ENCODE results near the gene ALPL. TPM values are rescaled to one million over a fixed set of nuclear protein-coding genes. Genes with fewer than 3 reads are reported as not detected.
"Not testable (repeated sequence)": the region's sequence is repeated elsewhere in the genome, so short reads cannot be mapped to it uniquely, and the experiment has no call there.

Gene ALPL
- total RNA-seq, 1 experiment from 2014 or later = 4.8 TPM

DNA sequence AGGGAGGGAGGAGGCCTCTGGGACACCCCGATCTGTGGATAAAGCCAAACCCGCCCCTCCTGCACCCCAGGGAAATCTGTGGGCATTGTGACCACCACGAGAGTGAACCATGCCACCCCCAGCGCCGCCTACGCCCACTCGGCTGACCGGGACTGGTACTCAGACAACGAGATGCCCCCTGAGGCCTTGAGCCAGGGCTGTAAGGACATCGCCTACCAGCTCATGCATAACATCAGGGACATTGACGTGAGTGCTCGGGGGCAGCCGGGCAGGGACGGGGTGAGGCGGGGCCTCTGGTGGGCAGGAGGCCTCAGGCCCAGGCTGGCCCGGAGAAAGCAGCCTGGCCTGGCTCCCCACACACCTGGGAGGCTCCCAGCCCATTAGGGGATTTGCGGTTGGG is 54.7 kb downstream of the ALPL start:
- no peak overlapping the region for H3K27ac ChIP-seq (ENCODE audit: low read depth, low read length, poor library complexity, severe bottlenecking)
- intact Hi-C loops (cut with micrococcal nuclease; ENCODE audit: unreplicated experiment) = no loop called here
- no peaks in the 10 kb centered on the region for H3K36me3 ChIP-seq (ENCODE audit: insufficient read depth, low read length, poor library complexity, severe bottlenecking)
- no peak for DNase-seq (ENCODE audit: low spot score)
- H3K4me1 ChIP-seq (ENCODE audit: insufficient read depth, low read length, poor library complexity, severe bottlenecking) = peaks cover 14% of the 10 kb centered on the region
- no peaks in the 10 kb centered on the region for H3K9me3 ChIP-seq (ENCODE audit: low read depth, low read length, poor library complexity, severe bottlenecking)
- no peak for TF ChIP-seq EZH2 (IDR thresholded peaks at IDR 0.05; ENCODE audit: borderline replicate concordance, low read depth, low read length, poor library complexity, severe bottlenecking)
- TF ChIP-seq, protein P1, sequence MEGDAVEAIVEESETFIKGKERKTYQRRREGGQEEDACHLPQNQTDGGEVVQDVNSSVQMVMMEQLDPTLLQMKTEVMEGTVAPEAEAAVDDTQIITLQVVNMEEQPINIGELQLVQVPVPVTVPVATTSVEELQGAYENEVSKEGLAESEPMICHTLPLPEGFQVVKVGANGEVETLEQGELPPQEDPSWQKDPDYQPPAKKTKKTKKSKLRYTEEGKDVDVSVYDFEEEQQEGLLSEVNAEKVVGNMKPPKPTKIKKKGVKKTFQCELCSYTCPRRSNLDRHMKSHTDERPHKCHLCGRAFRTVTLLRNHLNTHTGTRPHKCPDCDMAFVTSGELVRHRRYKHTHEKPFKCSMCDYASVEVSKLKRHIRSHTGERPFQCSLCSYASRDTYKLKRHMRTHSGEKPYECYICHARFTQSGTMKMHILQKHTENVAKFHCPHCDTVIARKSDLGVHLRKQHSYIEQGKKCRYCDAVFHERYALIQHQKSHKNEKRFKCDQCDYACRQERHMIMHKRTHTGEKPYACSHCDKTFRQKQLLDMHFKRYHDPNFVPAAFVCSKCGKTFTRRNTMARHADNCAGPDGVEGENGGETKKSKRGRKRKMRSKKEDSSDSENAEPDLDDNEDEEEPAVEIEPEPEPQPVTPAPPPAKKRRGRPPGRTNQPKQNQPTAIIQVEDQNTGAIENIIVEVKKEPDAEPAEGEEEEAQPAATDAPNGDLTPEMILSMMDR (conservative IDR thresholded peaks at IDR 0.05; ENCODE audit: low read depth, low read length) = no peak
- ChIA-PET CTCF (no interaction called here), POLR2A (ENCODE audit: low non-redundant PET) (no interaction called here)
- BruUV-seq (replicated peaks) = no TSS peak
- no peak overlapping the region for H3K4me3 ChIP-seq (ENCODE audit: low read depth, low read length, poor library complexity, severe bottlenecking)
- H3K27me3 ChIP-seq (replicated peaks; ENCODE audit: insufficient read depth, low read depth, low read length, poor library complexity) = no peaks in the 10 kb centered on the region

DNA sequence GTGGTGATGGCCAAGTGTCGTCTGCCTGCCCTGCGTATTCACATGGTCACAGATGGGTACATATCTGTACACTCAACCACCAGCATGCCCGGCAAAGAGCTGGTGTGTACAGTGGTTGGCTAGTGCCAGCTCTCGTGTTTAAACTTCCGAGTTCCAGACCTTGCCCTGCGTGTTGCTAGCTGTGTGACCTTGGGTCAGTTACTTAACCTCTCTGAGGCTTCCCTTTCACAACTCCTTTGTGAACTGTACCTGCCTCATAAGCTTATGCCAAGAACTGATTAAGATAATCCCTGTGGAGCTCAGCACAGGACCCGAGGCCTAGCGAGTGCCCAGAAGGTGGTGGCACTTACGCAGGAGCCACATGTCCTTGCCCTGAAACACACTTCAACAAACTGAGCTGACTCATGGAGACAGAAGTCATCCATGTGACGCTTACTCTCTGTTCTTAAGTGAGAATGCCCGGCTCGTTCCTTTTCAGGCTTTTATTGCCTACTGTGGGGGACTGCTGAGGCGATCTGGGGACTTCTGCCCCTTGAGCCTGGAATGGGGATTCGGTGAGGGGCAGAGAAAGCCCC is 55.4 kb downstream of the ALPL start:
- intact Hi-C loops (cut with micrococcal nuclease; ENCODE audit: unreplicated experiment) = no loop called here
- Histone ChIP-seq H3K4me3 (ENCODE audit: low read depth, low read length, poor library complexity, severe bottlenecking) (no peak overlapping the region), H3K36me3 (ENCODE audit: insufficient read depth, low read length, poor library complexity, severe bottlenecking) (no peaks in the 10 kb centered on the region), H3K4me1 (ENCODE audit: insufficient read depth, low read length, poor library complexity, severe bottlenecking) (peaks cover 8% of the 10 kb centered on the region), H3K27me3 (replicated peaks; ENCODE audit: insufficient read depth, low read depth, low read length, poor library complexity) (no peaks in the 10 kb centered on the region), H3K27ac (ENCODE audit: low read depth, low read length, poor library complexity, severe bottlenecking) (no peak overlapping the region), H3K9me3 (ENCODE audit: low read depth, low read length, poor library complexity, severe bottlenecking) (no peaks in the 10 kb centered on the region)
- no TSS peak for BruUV-seq (replicated peaks)
- DNase-seq (ENCODE audit: low spot score) = no peak
- POLR2A ChIA-PET (ENCODE audit: low non-redundant PET) = no interaction called here
- TF ChIP-seq, protein P1 (conservative IDR thresholded peaks at IDR 0.05; ENCODE audit: low read depth, low read length) = no peak
- no peak for TF ChIP-seq EZH2 (IDR thresholded peaks at IDR 0.05; ENCODE audit: borderline replicate concordance, low read depth, low read length, poor library complexity, severe bottlenecking)
- CTCF ChIA-PET = no interaction called here

DNA sequence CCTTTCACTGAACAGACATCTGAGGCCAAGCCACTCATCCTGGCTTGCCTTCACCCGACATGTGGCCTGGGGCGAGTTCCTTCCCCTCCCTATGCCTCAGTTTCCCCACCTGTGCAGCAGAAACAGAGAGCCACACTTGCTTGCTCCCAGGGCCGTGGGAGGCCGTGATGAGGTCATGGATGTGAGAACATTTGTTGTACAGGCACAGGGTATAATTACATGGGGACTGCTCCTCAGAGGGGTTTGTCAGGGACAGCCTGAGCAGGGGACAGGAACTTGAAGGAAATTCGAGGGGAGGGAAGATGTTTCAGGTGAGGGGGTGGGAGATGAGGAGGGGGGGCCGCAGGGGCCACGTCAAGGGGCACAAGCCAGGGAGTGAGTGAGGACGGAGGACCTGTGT is 56.1 kb downstream of the ALPL start:
- no peaks in the 10 kb centered on the region for H3K36me3 ChIP-seq (ENCODE audit: insufficient read depth, low read length, poor library complexity, severe bottlenecking)
- no peaks in the 10 kb centered on the region for H3K27me3 ChIP-seq (replicated peaks; ENCODE audit: insufficient read depth, low read depth, low read length, poor library complexity)
- no peak overlapping the region for H3K4me3 ChIP-seq (ENCODE audit: low read depth, low read length, poor library complexity, severe bottlenecking)
- H3K4me1 ChIP-seq (ENCODE audit: insufficient read depth, low read length, poor library complexity, severe bottlenecking) = peaks cover 2% of the 10 kb centered on the region
- POLR2A ChIA-PET (ENCODE audit: low non-redundant PET) = no interaction called here
- H3K9me3 ChIP-seq (ENCODE audit: low read depth, low read length, poor library complexity, severe bottlenecking) = no peaks in the 10 kb centered on the region
- DNase-seq (ENCODE audit: low spot score) = no peak
- TF ChIP-seq, protein P1 (conservative IDR thresholded peaks at IDR 0.05; ENCODE audit: low read depth, low read length) = no peak
- no peak for TF ChIP-seq EZH2 (IDR thresholded peaks at IDR 0.05; ENCODE audit: borderline replicate concordance, low read depth, low read length, poor library complexity, severe bottlenecking)
- intact Hi-C loops (cut with micrococcal nuclease; ENCODE audit: unreplicated experiment) = no loop called here
- CTCF ChIA-PET = no interaction called here
- H3K27ac ChIP-seq (ENCODE audit: low read depth, low read length, poor library complexity, severe bottlenecking) = no peak overlapping the region
- no TSS peak for BruUV-seq (replicated peaks)

DNA sequence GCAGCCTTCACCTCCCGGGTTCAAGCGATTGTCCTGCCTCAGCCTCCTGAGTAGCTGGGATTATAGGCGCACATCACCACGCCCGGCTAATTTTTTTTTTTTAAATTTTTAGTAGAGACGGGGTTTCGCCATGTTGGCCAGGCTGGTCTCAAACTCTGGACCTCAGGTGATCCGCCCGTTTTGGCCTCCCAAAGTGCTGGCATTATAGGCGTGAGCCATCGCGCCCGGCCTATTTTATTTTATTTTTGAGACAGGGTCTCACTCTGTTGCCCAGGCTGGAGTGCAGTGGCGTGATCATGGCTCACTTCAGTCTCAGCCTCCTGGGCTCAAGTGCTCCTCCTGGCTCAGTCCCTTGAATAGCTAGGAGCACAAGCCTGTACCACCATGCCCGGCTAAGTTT is 57.1 kb downstream of the ALPL start:
- H3K4me1 ChIP-seq (ENCODE audit: insufficient read depth, low read length, poor library complexity, severe bottlenecking); H3K27ac ChIP-seq (ENCODE audit: low read depth, low read length, poor library complexity, severe bottlenecking); intact Hi-C loops (cut with micrococcal nuclease; ENCODE audit: unreplicated experiment); CTCF ChIA-PET; DNase-seq (ENCODE audit: low spot score); H3K9me3 ChIP-seq (ENCODE audit: low read depth, low read length, poor library complexity, severe bottlenecking); H3K4me3 ChIP-seq (ENCODE audit: low read depth, low read length, poor library complexity, severe bottlenecking); BruUV-seq (replicated peaks); H3K36me3 ChIP-seq (ENCODE audit: insufficient read depth, low read length, poor library complexity, severe bottlenecking); POLR2A ChIA-PET (ENCODE audit: low non-redundant PET); H3K27me3 ChIP-seq (replicated peaks; ENCODE audit: insufficient read depth, low read depth, low read length, poor library complexity): not testable (repeated sequence)
